Mesothelial cell of epicardium (in vitro differentiated cells): ENCODE measurements around the gene SERPINH1. TPM values are rescaled to one million over a fixed set of nuclear protein-coding genes. Genes with fewer than 3 reads are reported as not detected.

Source experiments
- DNase-seq, 2 experiments: peaks; one replicate each; pipeline ENCODE4 v3.0.0; 2021; ENCODE audit warnings: low spot score in 2 of 2; ENCODE audit not compliant: unreplicated experiment in 2 of 2
- H3K27ac Mint-ChIP-seq: 2 replicates; pipeline ENCODE4 v1.8.0; 2021; ENCODE audit warnings: mixed read lengths
- H3K27me3 Mint-ChIP-seq: 2 replicates; pipeline ENCODE4 v1.8.0; 2021; ENCODE audit warnings: low read depth, mixed read lengths
- H3K36me3 Mint-ChIP-seq: 2 replicates; pipeline ENCODE4 v1.8.0; 2021; ENCODE audit warnings: mixed read lengths
- H3K4me1 Mint-ChIP-seq: 2 replicates; pipeline ENCODE4 v1.8.0; 2021; ENCODE audit warnings: mixed read lengths
- H3K4me3 Mint-ChIP-seq: 2 replicates; pipeline ENCODE4 v1.8.0; 2021; ENCODE audit warnings: mild to moderate bottlenecking, moderate library complexity, mixed read lengths
- H3K9me3 Mint-ChIP-seq: 2 replicates; pipeline ENCODE4 v1.8.0; 2021; ENCODE audit warnings: mixed read lengths
- total RNA-seq: library from RNA; stranded (reverse); gene quantifications from 3 replicates; pipeline ENCODE4 v1.2.1, GENCODE V29; 2021
- TF ChIP-seq, protein P1 (sequence below): fragments of 200-600 bp; sonication (generic); IDR thresholded peaks from one replicate; pipeline ENCODE4 v1.5.0; 2021; ENCODE audit warnings: antibody characterized with exemption; ENCODE audit not compliant: unreplicated experiment

The SERPINH1 gene
- total RNA-seq, 1 donor from 2014 or later, result 375 TPM

DNA sequence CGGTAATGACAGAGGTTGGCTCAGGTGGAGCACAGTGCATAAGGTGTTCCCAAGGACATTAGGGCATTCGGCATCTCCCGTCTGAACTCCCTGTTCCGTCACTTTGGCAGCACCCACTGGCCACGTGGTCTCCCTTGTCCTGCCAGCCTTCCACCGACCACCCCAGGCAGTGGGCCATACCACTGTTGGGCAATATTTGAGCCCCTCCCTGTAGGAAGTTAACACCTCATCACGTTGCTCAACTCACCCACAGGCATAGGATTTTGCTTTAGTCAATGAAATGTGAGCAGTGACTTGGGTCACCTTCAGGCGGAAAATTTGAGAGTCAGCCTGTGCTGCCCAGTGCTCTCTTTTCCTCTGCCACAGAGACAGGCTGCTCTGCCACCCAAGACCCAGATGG lies 44.0 kb downstream of the SERPINH1 start:
- Mint-ChIP-seq H3K27me3 (peaks cover 26% of the 10 kb centered on the region), H3K27ac (no peak overlapping the region), H3K4me3 (no peak overlapping the region), H3K9me3 (no peaks in the 10 kb centered on the region), H3K36me3 (no peaks in the 10 kb centered on the region), H3K4me1 (peaks cover 6% of the 10 kb centered on the region)
- no peak for DNase-seq
- TF ChIP-seq, protein P1, sequence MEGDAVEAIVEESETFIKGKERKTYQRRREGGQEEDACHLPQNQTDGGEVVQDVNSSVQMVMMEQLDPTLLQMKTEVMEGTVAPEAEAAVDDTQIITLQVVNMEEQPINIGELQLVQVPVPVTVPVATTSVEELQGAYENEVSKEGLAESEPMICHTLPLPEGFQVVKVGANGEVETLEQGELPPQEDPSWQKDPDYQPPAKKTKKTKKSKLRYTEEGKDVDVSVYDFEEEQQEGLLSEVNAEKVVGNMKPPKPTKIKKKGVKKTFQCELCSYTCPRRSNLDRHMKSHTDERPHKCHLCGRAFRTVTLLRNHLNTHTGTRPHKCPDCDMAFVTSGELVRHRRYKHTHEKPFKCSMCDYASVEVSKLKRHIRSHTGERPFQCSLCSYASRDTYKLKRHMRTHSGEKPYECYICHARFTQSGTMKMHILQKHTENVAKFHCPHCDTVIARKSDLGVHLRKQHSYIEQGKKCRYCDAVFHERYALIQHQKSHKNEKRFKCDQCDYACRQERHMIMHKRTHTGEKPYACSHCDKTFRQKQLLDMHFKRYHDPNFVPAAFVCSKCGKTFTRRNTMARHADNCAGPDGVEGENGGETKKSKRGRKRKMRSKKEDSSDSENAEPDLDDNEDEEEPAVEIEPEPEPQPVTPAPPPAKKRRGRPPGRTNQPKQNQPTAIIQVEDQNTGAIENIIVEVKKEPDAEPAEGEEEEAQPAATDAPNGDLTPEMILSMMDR, result no peak

- no peak for DNase-seq
- Mint-ChIP-seq H3K4me1 (peaks cover 17% of the 10 kb centered on the region), H3K4me3 (no peak overlapping the region), H3K27ac (no peak overlapping the region), H3K9me3 (no peaks in the 10 kb centered on the region), H3K27me3 (peaks cover 16% of the 10 kb centered on the region), H3K36me3 (no peaks in the 10 kb centered on the region)
- TF ChIP-seq, protein P1, result no peak
Measured at GRCh38 chr11:75611823-75612222, 49.8 kb downstream of the SERPINH1 start.

DNA sequence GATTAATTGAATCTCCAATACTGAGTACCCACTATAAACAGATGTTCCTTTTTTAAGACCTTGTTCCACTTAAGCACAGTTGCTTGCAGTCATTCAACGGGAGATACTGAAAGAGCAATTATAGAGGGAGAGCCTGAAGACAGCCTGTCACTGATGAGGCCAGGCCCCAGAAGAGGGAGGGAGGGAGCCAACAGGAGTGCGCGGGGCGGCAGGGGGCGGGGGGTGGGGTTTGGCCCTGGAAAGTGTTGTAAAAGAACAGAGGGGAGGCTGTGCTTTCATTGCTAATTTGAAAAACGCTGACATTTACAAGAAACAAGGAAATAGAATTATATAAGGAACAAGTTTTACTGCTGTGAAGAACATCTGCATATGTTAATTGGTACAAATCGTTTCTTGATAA lies 53.7 kb downstream of the SERPINH1 start:
- TF ChIP-seq, protein P1, result no peak
- no peak for DNase-seq
- H3K9me3 Mint-ChIP-seq, result peaks cover 3% of the 10 kb centered on the region
- H3K4me1 Mint-ChIP-seq, result peaks cover 17% of the 10 kb centered on the region
- H3K27me3 Mint-ChIP-seq, result no peaks in the 10 kb centered on the region
- no peak overlapping the region for H3K4me3 Mint-ChIP-seq
- H3K27ac Mint-ChIP-seq, result no peak overlapping the region
- H3K36me3 Mint-ChIP-seq, result no peaks in the 10 kb centered on the region

GRCh38 chr11:75616281-75616680 lies 54.2 kb downstream of the SERPINH1 start:
- no peak for DNase-seq
- Mint-ChIP-seq H3K4me1 (peaks cover 17% of the 10 kb centered on the region), H3K9me3 (peaks cover 3% of the 10 kb centered on the region), H3K27ac (peak overlapping the region; percentile 8), H3K27me3 (no peaks in the 10 kb centered on the region), H3K36me3 (no peaks in the 10 kb centered on the region), H3K4me3 (no peak overlapping the region)
- TF ChIP-seq, protein P1, result no peak

Other genes with a start within 250 kb of the SERPINH1 start
- 15.9 to 17.5 TPM (median 16.5 TPM) in 3 replicates for gene ARRB1, start 210.6 kb upstream of the SERPINH1 start, total RNA-seq
- 2,848 to 2,954 TPM (median 2,936 TPM) in 3 replicates for gene RPS3, start 162.7 kb upstream of the SERPINH1 start, total RNA-seq
- 0.38 to 0.67 TPM (median 0.59 TPM) in 3 replicates for gene KLHL35, start 129.1 kb upstream of the SERPINH1 start, total RNA-seq
- 8.0 to 8.2 TPM (median 8.1 TPM) in 3 replicates for gene GDPD5, start 36.3 kb upstream of the SERPINH1 start, total RNA-seq
- gene MAP6, start 106.8 kb downstream of the SERPINH1 start, total RNA-seq, result 0.92 to 1.2 TPM (median 1.2 TPM) in 3 replicates
- not detected in 3 replicates for gene MOGAT2, start 155.6 kb downstream of the SERPINH1 start, total RNA-seq
- gene DGAT2, start 206.5 kb downstream of the SERPINH1 start, total RNA-seq, result 1.3 TPM in 3 replicates